ENCODE measurements around the gene DAGLA. TPM values are rescaled to one million over a fixed set of nuclear protein-coding genes. Genes with fewer than 3 reads are reported as not detected.
A peak's percentile ranks its signal among the peaks of the same experiment; 100 is the strongest.

DAGLA gene
- total and polyA plus RNA-seq, 2 donors (not counting 1 experiment from before 2014, with no cell fraction given), result 0.06 TPM; not detected in 1

GRCh38 chr11:61695917-61696316, 15.7 kb downstream of the DAGLA start:
- peaks cover 10% of the 10 kb centered on the region for H3K27me3 Mint-ChIP-seq
- no peaks in the 10 kb centered on the region for H3K36me3 ChIP-seq (replicated peaks in 1 of 2; ENCODE audit: control extremely low read depth in 1 of 2, control insufficient read depth in 1 of 2, extremely low read depth in 1 of 2, insufficient read depth in 2 of 2, low read length in 1 of 2)
- H3K27me3 ChIP-seq (replicated peaks in 1 of 4; ENCODE audit: control extremely low read depth in 1 of 4, control insufficient read depth in 3 of 4, insufficient read depth in 4 of 4, low read length in 3 of 4), result no peaks in the 10 kb centered on the region
- peak; percentile 62 for DNase-seq
- no peak overlapping the region for H3K27ac ChIP-seq (ENCODE audit: low read length in 2 of 2)
- H3K4me1 Mint-ChIP-seq, result peaks cover 7% of the 10 kb centered on the region
- ChIA-PET CTCF (no interaction called here), POLR2A (no interaction called here)
- H4K20me1 ChIP-seq (ENCODE audit: control insufficient read depth, insufficient read depth, low read length, poor library complexity, severe bottlenecking), result no peaks in the 10 kb centered on the region
- no peak overlapping the region for H3K9ac ChIP-seq (ENCODE audit: low read length)
- TF ChIP-seq EZH2 (IDR thresholded peaks at IDR 0.05; ENCODE audit: borderline replicate concordance, insufficient read depth, low read depth, low read length, poor library complexity, severe bottlenecking), result no peak
- intact Hi-C loops (cut with micrococcal nuclease), result no loop called here
- peak overlapping the region; percentile 43 for H3K4me2 ChIP-seq (replicated peaks; ENCODE audit: low read depth, low read length, poor library complexity, severe bottlenecking)
- H3K4me3 Mint-ChIP-seq, result peak overlapping the region; percentile 23
- peaks cover 0 to 8% of the 10 kb centered on the region in 2 donors for H3K4me1 ChIP-seq (ENCODE audit: control insufficient read depth in 2 of 2, insufficient read depth in 2 of 2, low read length in 2 of 2)
- no peaks in the 10 kb centered on the region for H3K79me2 ChIP-seq (ENCODE audit: control insufficient read depth, insufficient read depth, low read length)
- ATAC-seq (ENCODE audit: low read depth), result peak; percentile 88
- H3K4me3 ChIP-seq (ENCODE audit: control extremely low read depth in 1 of 5, extremely low read depth in 1 of 5, insufficient read depth in 1 of 5, low read depth in 2 of 5, low read length in 4 of 5), result no peak overlapping the region
- no peak overlapping the region for H3K27ac Mint-ChIP-seq
- no peaks in the 10 kb centered on the region for H3K9me3 ChIP-seq (ENCODE audit: control extremely low read depth in 1 of 3, control insufficient read depth in 2 of 3, insufficient read depth in 1 of 3, low read length in 2 of 3)
- H2AFZ ChIP-seq (ENCODE audit: insufficient read depth, low read depth, low read length, poor library complexity, severe bottlenecking), result peak overlapping the region; percentile 23
- H3K9me3 Mint-ChIP-seq (ENCODE audit: insufficient read depth), result no peaks in the 10 kb centered on the region
- WGBS (ENCODE audit: insufficient coverage), result 5% methylated on average over 13 of the region's 17 CpGs

DNA sequence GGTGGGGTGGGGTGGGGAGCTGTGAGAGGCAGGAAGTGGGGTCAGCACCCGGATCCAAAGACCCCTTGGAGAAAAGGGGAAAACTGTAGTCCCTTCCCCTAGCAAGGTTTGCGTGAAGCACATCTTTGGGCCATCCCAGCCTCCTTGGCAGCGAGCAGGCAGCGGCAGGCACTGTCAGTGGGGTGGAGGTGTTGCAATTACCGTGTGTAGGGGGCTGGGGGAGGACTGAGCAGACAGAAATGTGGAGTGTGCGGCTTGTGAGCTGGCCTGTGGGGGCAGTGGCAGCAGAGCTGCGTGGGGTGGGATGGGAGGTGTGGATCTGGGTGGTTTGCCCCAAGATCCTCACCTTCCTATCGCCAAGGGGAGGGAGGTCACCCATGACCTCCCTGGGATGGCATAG, 16.4 kb downstream of the DAGLA start:
- H3K4me1 Mint-ChIP-seq, result peaks cover 7% of the 10 kb centered on the region
- Histone ChIP-seq H3K79me2 (ENCODE audit: control insufficient read depth, insufficient read depth, low read length) (no peaks in the 10 kb centered on the region), H3K9me3 (ENCODE audit: control extremely low read depth in 1 of 3, control insufficient read depth in 2 of 3, insufficient read depth in 1 of 3, low read length in 2 of 3) (no peaks in the 10 kb centered on the region), H3K27ac (ENCODE audit: low read length in 2 of 2) (no peak overlapping the region), H4K20me1 (ENCODE audit: control insufficient read depth, insufficient read depth, low read length, poor library complexity, severe bottlenecking) (no peaks in the 10 kb centered on the region), H3K36me3 (replicated peaks in 1 of 2; ENCODE audit: control extremely low read depth in 1 of 2, control insufficient read depth in 1 of 2, extremely low read depth in 1 of 2, insufficient read depth in 2 of 2, low read length in 1 of 2) (no peaks in the 10 kb centered on the region), H3K27me3 (replicated peaks in 1 of 4; ENCODE audit: control extremely low read depth in 1 of 4, control insufficient read depth in 3 of 4, insufficient read depth in 4 of 4, low read length in 3 of 4) (no peaks in the 10 kb centered on the region), H3K9ac (ENCODE audit: low read length) (no peak overlapping the region), H3K4me3 (ENCODE audit: control extremely low read depth in 1 of 5, extremely low read depth in 1 of 5, insufficient read depth in 1 of 5, low read depth in 2 of 5, low read length in 4 of 5) (no peak overlapping the region), H3K4me2 (replicated peaks; ENCODE audit: low read depth, low read length, poor library complexity, severe bottlenecking) (no peak overlapping the region), H2AFZ (ENCODE audit: insufficient read depth, low read depth, low read length, poor library complexity, severe bottlenecking) (no peak overlapping the region), H3K4me1 (ENCODE audit: control insufficient read depth in 2 of 2, insufficient read depth in 2 of 2, low read length in 2 of 2) (peaks cover 0 to 8% of the 10 kb centered on the region in 2 donors)
- intact Hi-C loops (cut with micrococcal nuclease), result no loop called here
- H3K9me3 Mint-ChIP-seq (ENCODE audit: insufficient read depth), result no peaks in the 10 kb centered on the region
- peaks cover 14% of the 10 kb centered on the region for H3K27me3 Mint-ChIP-seq
- POLR2A ChIA-PET, result no interaction called here
- WGBS (ENCODE audit: insufficient coverage), result 91% methylated on average over 5 of the region's 8 CpGs
- H3K4me3 Mint-ChIP-seq, result no peak overlapping the region
- no peak overlapping the region for H3K27ac Mint-ChIP-seq
- ATAC-seq (ENCODE audit: low read depth), result no peak
- TF ChIP-seq, protein P1, sequence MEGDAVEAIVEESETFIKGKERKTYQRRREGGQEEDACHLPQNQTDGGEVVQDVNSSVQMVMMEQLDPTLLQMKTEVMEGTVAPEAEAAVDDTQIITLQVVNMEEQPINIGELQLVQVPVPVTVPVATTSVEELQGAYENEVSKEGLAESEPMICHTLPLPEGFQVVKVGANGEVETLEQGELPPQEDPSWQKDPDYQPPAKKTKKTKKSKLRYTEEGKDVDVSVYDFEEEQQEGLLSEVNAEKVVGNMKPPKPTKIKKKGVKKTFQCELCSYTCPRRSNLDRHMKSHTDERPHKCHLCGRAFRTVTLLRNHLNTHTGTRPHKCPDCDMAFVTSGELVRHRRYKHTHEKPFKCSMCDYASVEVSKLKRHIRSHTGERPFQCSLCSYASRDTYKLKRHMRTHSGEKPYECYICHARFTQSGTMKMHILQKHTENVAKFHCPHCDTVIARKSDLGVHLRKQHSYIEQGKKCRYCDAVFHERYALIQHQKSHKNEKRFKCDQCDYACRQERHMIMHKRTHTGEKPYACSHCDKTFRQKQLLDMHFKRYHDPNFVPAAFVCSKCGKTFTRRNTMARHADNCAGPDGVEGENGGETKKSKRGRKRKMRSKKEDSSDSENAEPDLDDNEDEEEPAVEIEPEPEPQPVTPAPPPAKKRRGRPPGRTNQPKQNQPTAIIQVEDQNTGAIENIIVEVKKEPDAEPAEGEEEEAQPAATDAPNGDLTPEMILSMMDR (IDR thresholded peaks at IDR 0.05), result no peak
- TF ChIP-seq EZH2 (IDR thresholded peaks at IDR 0.05; ENCODE audit: borderline replicate concordance, insufficient read depth, low read depth, low read length, poor library complexity, severe bottlenecking), result no peak
- DNase-seq, result no peak
- CTCF ChIA-PET, result no interaction called here
